Fibroblast of mammary gland (primary cell): ENCODE data around the gene ADGRD1.

Experiments used
- DNase-seq: peaks from one replicate; pipeline ENCODE4 v3.0.0-alpha.2; 2010; ENCODE audit warnings: low read depth
- H3K4me3 ChIP-seq: 2 replicates; pipeline ENCODE4 v1.5.1; 2011; ENCODE audit warnings: low read depth, mild to moderate bottlenecking, low read length, moderate library complexity; ENCODE audit not compliant: control insufficient read depth
- TF ChIP-seq, protein P1 (sequence below): conservative IDR thresholded peaks from 2 replicates; pipeline ENCODE4 v1.5.1; 2011; ENCODE audit warnings: low read depth, low read length, inconsistent platforms; ENCODE audit not compliant: control insufficient read depth, insufficient read depth

Gene ADGRD1

DNA sequence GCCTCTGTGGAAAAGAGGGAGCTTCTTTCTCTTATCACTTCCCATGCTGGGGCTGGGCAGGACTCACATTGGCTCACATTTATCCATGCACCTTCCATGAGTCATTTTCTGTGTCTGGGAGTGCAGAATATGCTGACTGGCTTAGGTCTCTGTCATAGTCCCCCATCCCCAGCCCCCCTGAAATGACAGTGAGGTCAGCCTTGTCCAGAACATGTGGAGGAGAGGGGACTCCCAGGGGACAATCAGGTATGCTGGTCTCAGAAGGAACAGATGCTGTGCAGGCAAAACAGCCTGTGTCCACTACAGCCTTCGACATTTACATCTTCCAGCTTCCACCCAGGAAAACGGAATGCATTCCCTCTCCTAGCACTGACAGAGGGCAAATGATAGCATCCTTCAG lies 35.0 kb downstream of the ADGRD1 start:
- TF ChIP-seq, protein P1, sequence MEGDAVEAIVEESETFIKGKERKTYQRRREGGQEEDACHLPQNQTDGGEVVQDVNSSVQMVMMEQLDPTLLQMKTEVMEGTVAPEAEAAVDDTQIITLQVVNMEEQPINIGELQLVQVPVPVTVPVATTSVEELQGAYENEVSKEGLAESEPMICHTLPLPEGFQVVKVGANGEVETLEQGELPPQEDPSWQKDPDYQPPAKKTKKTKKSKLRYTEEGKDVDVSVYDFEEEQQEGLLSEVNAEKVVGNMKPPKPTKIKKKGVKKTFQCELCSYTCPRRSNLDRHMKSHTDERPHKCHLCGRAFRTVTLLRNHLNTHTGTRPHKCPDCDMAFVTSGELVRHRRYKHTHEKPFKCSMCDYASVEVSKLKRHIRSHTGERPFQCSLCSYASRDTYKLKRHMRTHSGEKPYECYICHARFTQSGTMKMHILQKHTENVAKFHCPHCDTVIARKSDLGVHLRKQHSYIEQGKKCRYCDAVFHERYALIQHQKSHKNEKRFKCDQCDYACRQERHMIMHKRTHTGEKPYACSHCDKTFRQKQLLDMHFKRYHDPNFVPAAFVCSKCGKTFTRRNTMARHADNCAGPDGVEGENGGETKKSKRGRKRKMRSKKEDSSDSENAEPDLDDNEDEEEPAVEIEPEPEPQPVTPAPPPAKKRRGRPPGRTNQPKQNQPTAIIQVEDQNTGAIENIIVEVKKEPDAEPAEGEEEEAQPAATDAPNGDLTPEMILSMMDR: no peak
- H3K4me3 ChIP-seq: no peak overlapping the region
- no peak for DNase-seq

DNA sequence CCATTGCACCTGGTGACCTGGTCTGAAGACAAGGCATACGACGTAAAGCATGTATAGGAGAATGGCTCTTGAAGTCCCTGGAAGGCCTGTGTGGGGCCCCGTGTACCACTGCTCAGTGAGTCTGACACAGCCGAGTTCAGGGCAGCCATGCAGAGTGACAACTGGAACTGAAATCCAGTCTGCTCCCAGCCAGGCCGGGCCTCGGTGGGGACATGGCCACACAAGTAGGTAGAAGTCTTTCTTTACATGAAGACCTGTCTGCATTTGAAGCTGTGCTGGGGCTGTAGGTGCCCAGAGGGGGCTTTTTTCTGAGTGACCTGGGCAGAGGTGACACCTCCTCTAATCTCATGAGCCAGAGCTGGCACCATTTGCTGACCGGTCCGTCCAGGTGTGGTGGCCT lies 35.7 kb downstream of the ADGRD1 start:
- TF ChIP-seq, protein P1: no peak
- DNase-seq: no peak
- no peak overlapping the region for H3K4me3 ChIP-seq

DNA sequence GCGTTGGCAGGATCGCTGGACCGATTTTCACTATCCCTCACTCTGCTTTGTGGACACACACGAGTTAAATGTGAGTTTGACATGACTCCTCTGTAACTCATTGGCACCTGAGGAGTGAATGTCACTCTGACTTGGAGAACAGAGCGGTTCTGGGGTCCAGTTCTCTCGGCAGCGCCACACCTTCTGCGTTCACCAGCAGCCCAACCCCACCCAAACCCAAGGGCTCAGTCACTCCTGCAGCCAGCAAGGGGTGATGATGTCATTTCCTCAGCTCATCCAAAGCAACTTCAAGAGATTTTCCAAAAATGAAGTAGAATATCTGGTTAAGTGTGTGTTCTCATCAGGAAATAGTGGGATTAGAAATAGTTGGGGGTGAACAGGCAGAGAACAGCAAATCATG lies 36.3 kb downstream of the ADGRD1 start:
- H3K4me3 ChIP-seq: no peak overlapping the region
- TF ChIP-seq, protein P1: no peak
- DNase-seq: no peak

DNA sequence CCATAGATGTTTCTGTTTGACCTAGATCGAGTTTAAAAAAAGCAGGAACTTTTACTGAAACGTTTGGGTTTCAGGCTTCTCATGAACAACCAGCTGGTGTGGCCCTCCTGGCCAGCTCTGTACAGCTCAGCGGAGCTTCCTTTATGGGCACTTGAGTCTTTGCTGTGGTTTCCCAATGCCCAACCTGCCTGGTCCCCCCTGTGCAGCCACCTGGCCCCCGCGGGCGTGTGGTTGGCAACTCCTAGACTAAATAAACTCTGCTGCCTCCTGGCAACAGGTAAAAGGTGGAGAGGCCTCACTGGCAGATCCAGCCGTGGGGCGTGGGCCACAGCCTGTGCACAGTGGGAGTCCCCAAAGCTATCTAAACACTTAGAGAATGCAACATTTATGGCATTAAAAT lies 38.7 kb downstream of the ADGRD1 start:
- TF ChIP-seq, protein P1: no peak
- no peak for DNase-seq
- H3K4me3 ChIP-seq: no peak overlapping the region

DNA sequence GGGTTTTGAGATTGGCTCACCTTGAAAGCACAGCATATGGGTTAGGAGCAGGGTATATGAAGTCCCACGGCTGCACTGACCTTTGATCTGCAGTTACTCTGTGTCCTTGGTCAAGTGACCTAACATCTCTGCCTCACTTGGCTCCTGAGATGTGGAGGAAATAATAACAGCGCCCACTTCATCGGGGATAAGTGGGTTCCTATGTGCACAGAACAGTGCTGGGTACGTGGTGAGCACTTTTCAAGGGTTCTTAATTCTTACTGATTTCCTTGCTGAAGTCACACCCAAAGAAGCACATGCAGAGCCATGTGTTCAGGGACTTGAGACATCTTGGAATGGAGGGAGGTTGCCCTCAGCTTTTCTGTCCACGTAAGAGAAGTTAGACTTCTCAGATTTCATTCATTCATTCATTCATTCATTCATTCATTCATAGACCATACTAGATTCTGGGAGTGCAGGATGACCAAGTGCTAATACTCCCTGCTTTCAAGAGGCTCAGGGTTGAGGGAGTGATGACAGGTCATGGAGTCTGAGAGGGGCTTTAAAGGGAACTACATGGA lies 39.4 kb downstream of the ADGRD1 start:
- TF ChIP-seq, protein P1: no peak
- no peak for DNase-seq

DNA sequence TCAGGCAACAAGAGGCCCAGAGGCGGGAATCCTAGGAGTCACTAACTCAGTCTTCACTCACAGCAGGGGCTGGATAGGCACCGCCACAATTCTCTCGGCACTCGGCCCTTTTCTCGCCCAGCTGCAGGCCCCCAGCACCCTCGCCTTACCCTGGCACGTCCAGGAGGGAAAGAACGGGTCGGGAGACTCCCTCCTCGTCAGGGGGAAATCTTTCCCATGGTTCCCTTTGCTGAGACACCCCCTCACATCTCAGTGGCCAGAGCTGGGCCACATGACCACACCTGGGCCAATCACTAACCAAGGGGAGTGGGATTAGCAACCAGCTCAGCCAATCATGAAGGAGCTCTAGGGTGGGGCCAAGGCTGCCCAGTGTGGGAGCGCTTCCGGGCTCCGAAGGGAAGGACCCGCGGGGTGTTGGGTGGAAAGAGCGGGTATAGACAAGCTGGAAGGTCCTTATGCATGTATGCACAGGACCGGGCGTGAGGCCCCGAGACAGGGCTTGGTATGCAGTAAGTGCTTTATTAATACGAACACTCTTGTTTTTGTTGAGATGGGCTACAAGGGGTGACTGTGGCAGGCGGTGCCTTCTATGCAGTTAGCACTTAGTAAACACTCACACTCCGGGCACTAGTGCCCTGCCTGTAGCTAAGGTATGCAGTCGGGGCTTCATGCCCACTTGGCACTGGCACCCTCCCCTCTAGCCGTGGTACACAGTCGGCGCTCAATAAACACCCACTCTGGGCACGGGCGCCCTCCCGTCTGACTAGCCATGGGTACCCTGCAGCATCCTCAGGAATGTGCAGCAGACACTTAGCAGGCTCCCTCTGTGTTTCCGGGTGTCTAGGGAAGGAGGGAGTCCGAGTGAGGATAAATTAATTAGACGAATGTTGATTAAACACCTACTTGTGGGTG lies 40.3 kb downstream of the ADGRD1 start:
- no peak overlapping the region for H3K4me3 ChIP-seq
- no peak for DNase-seq
- TF ChIP-seq, protein P1: no peak

More for the DNA sequence above, 39.4 kb downstream of the ADGRD1 start:
- no peak overlapping the region for H3K4me3 ChIP-seq
